ENCODE measurements around the gene SCYL1.

- TF ChIP-seq CTCF (optimal IDR thresholded peaks at IDR 0.05 in 1 of 3, IDR thresholded peaks at IDR 0.05 in 1 of 3, conservative IDR thresholded peaks at IDR 0.05 in 1 of 3; ENCODE audit: extremely low read depth in 1 of 3, insufficient read depth in 2 of 3, low read length in 3 of 3) (no peak), EZH2 (IDR thresholded peaks at IDR 0.05; ENCODE audit: low read length) (no peak)
Measured at GRCh38 chr11:65569164-65569972, 44.5 kb downstream of the SCYL1 start.
